WTC11 (cell line): ENCODE measurements around the gene CLCA2. TPM values are rescaled to one million over a fixed set of nuclear protein-coding genes. Genes with fewer than 3 reads are reported as not detected.

ENCODE experiments used
- ATAC-seq: fragments of 200-7000 bp; cut with Tn5 transposase; 2 replicates; pipeline ENCODE4 v1.10.0; 2021; ENCODE audit warnings: mild to moderate bottlenecking, moderate library complexity
- CTCF ChIA-PET: fragments of 300-600 bp; sonication (Branson Sonifier 250); formaldehyde crosslinking; loops from one replicate; lab custom pipeline; 2021; ENCODE audit warnings: antibody characterized with exemption; lab: Charles Lee
- POLR2A ChIA-PET: fragments of 350-600 bp; sonication (Branson Sonifier 250); formaldehyde crosslinking; loops from one replicate; lab custom pipeline; 2021; ENCODE audit warnings: antibody characterized with exemption; lab: Charles Lee
- DNase-seq: peaks from one replicate; pipeline ENCODE4 v3.0.0; 2021; ENCODE audit warnings: low spot score
- H3K27ac Mint-ChIP-seq: 2 replicates; pipeline ENCODE4 v1.8.0; 2021; ENCODE audit warnings: mixed read lengths
- H3K27me3 Mint-ChIP-seq: 2 replicates; pipeline ENCODE4 v1.8.0; 2021; ENCODE audit warnings: low read depth, mild to moderate bottlenecking, moderate library complexity, mixed read lengths
- H3K36me3 Mint-ChIP-seq: 2 replicates; pipeline ENCODE4 v1.8.0; 2021; ENCODE audit warnings: mixed read lengths
- H3K4me1 Mint-ChIP-seq: 2 replicates; pipeline ENCODE4 v1.8.0; 2022; ENCODE audit warnings: mixed read lengths
- H3K4me3 Mint-ChIP-seq: 2 replicates; pipeline ENCODE4 v1.8.0; 2021; ENCODE audit warnings: mild to moderate bottlenecking, moderate library complexity, mixed read lengths
- H3K9me3 Mint-ChIP-seq: 2 replicates; pipeline ENCODE4 v1.8.0; 2021; ENCODE audit warnings: mixed read lengths
- CREB1 ChIP-seq: sonication (generic); formaldehyde crosslinking; IDR thresholded peaks from 2 replicates; pipeline ENCODE4 v1.8.0; 2023; ENCODE audit warnings: mild to moderate bottlenecking, missing genetic modification reagents
- CREM ChIP-seq: sonication (generic); formaldehyde crosslinking; IDR thresholded peaks from 2 replicates; pipeline ENCODE4 v1.8.1; 2022; ENCODE audit warnings: mild to moderate bottlenecking, missing genetic modification reagents, moderate library complexity
- GRHL2 ChIP-seq: fragments of 250-450 bp; sonication (Bioruptor Pico); IDR thresholded peaks from 2 replicates; pipeline ENCODE4 v1.8.0; 2022; ENCODE audit warnings: mild to moderate bottlenecking, moderate library complexity; ENCODE audit not compliant: insufficient replicate concordance, severe bottlenecking
- HMGA2 ChIP-seq: fragments of 250-450 bp; sonication (Bioruptor Pico); IDR thresholded peaks from 2 replicates; pipeline ENCODE4 v1.4.0; 2021; ENCODE audit warnings: mild to moderate bottlenecking, moderate library complexity
- IRF2 ChIP-seq: sonication (generic); formaldehyde crosslinking; IDR thresholded peaks from 2 replicates; pipeline ENCODE4 v1.8.0; 2022; ENCODE audit warnings: low read depth, missing genetic modification reagents, borderline replicate concordance
- JUN ChIP-seq: sonication (generic); formaldehyde crosslinking; IDR thresholded peaks from 2 replicates; pipeline ENCODE4 v1.8.0; 2023; ENCODE audit warnings: mild to moderate bottlenecking, missing genetic modification reagents
- MYBL2 ChIP-seq: sonication (generic); formaldehyde crosslinking; IDR thresholded peaks from 2 replicates; pipeline ENCODE4 v1.8.1; 2023; ENCODE audit warnings: mild to moderate bottlenecking, moderate library complexity, missing genetic modification reagents
- RELA ChIP-seq: sonication (generic); formaldehyde crosslinking; IDR thresholded peaks from 2 replicates; pipeline ENCODE4 v1.8.1; 2022; ENCODE audit warnings: missing genetic modification reagents, mild to moderate bottlenecking, borderline replicate concordance
- RORB ChIP-seq: fragments of 250-450 bp; sonication (Bioruptor Pico); IDR thresholded peaks from 2 replicates; pipeline ENCODE4 v1.9.0; 2021; ENCODE audit warnings: mild to moderate bottlenecking
- SMAD3 ChIP-seq: sonication (generic); formaldehyde crosslinking; IDR thresholded peaks from 2 replicates; pipeline ENCODE4 v1.8.0; 2022; ENCODE audit warnings: missing genetic modification reagents, mild to moderate bottlenecking, borderline replicate concordance
- SOX15 ChIP-seq: fragments of 250-450 bp; sonication (Bioruptor Pico); IDR thresholded peaks from 2 replicates; pipeline ENCODE4 v1.9.0; 2021; ENCODE audit warnings: mild to moderate bottlenecking
- ZNF138 ChIP-seq: sonication (generic); formaldehyde crosslinking; conservative IDR thresholded peaks from 2 replicates; pipeline ENCODE4 v1.8.1; 2022; ENCODE audit warnings: mild to moderate bottlenecking, moderate library complexity, missing genetic modification reagents
- ZNF396 ChIP-seq: fragments of 250-450 bp; sonication (Bioruptor Pico); IDR thresholded peaks from 2 replicates; pipeline ENCODE4 v1.8.0; 2021; ENCODE audit warnings: mild to moderate bottlenecking, moderate library complexity, borderline replicate concordance
- ZNF671 ChIP-seq: fragments of 250-450 bp; sonication (Bioruptor Pico); IDR thresholded peaks from 2 replicates; pipeline ENCODE4 v1.8.0; 2021; ENCODE audit warnings: mild to moderate bottlenecking
- total RNA-seq: library from RNA; stranded (reverse); gene quantifications from 3 replicates; pipeline ENCODE4 v1.2.3, GENCODE V29; 2021
- TF ChIP-seq, protein P1 (sequence below): sonication (generic); formaldehyde crosslinking; IDR thresholded peaks from 2 replicates; pipeline ENCODE4 v1.8.0; 2022; ENCODE audit warnings: missing genetic modification reagents
- TF ChIP-seq, protein P2 (sequence below): sonication (generic); formaldehyde crosslinking; IDR thresholded peaks from 2 replicates; pipeline ENCODE4 v1.8.0; 2022; ENCODE audit warnings: mild to moderate bottlenecking, missing genetic modification reagents
- TF ChIP-seq, protein P3 (sequence below): fragments of 250-450 bp; sonication (Bioruptor Pico); IDR thresholded peaks from 2 replicates; pipeline ENCODE4 v2.1.2; 2022; ENCODE audit warnings: mild to moderate bottlenecking, moderate library complexity
- TF ChIP-seq, protein P4 (sequence below): sonication (generic); formaldehyde crosslinking; IDR thresholded peaks from 2 replicates; pipeline ENCODE4 v1.8.0; 2023; ENCODE audit warnings: missing genetic modification reagents
- TF ChIP-seq, protein P5 (sequence below): fragments of 250-450 bp; sonication (Bioruptor Pico); IDR thresholded peaks from 2 replicates; pipeline ENCODE4 v1.9.0; 2021; ENCODE audit warnings: mild to moderate bottlenecking
- TF ChIP-seq, protein P6 (sequence below): sonication (generic); formaldehyde crosslinking; IDR thresholded peaks from 2 replicates; pipeline ENCODE4 v1.8.0; 2022; ENCODE audit warnings: mild to moderate bottlenecking, missing genetic modification reagents
- TF ChIP-seq, protein P7 (sequence below): sonication (generic); formaldehyde crosslinking; IDR thresholded peaks from 2 replicates; pipeline ENCODE4 v1.8.1; 2023; ENCODE audit warnings: mild to moderate bottlenecking, missing genetic modification reagents

Gene CLCA2
- total RNA-seq, 1 experiment from 2014 or later: 0.07 TPM

DNA sequence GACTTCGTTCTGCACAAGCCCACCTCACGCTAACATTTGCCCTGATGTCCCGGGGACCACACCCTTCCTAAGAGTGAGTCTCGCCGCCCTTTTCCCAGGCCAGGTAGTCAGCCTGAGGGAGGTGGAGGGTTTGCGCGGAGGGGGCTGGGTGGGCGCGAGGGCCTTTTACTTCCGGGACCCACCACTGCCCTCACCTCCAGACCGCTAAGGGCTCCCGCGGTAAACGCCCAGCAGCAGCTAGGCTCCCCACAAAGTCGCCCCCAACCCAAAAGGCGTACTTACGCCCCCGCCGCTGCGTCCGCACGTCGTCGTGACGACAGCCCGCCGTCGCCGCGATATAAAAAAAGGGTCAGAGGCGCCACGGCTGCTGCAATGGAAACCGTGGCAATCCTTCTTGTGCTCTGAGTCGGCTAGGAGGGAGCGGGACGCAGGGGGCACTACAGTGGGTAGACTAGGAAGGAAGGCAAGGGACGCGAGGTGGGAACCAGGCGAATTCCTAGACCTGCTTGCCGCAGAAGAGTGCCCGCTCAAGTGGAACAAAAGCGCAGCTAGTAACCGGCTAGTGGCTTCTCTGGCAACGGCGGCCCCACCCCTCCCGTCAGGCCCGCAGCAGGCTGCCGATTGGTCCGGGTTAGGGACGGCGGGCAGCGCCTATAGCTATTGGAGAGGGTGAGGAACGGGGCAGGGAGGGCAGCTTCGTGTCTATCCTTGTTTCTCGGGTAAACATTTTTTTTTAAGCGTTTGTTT lies 28.0 kb upstream of the CLCA2 start, which contains the start of gene ODF2L (continued):
- TF ChIP-seq, protein P1, sequence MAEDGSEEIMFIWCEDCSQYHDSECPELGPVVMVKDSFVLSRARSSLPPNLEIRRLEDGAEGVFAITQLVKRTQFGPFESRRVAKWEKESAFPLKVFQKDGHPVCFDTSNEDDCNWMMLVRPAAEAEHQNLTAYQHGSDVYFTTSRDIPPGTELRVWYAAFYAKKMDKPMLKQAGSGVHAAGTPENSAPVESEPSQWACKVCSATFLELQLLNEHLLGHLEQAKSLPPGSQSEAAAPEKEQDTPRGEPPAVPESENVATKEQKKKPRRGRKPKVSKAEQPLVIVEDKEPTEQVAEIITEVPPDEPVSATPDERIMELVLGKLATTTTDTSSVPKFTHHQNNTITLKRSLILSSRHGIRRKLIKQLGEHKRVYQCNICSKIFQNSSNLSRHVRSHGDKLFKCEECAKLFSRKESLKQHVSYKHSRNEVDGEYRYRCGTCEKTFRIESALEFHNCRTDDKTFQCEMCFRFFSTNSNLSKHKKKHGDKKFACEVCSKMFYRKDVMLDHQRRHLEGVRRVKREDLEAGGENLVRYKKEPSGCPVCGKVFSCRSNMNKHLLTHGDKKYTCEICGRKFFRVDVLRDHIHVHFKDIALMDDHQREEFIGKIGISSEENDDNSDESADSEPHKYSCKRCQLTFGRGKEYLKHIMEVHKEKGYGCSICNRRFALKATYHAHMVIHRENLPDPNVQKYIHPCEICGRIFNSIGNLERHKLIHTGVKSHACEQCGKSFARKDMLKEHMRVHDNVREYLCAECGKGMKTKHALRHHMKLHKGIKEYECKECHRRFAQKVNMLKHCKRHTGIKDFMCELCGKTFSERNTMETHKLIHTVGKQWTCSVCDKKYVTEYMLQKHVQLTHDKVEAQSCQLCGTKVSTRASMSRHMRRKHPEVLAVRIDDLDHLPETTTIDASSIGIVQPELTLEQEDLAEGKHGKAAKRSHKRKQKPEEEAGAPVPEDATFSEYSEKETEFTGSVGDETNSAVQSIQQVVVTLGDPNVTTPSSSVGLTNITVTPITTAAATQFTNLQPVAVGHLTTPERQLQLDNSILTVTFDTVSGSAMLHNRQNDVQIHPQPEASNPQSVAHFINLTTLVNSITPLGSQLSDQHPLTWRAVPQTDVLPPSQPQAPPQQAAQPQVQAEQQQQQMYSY: no peak
- peak; percentile 62; the same call in 1 of the 2 replicates for TF ChIP-seq CREM (CRISPR knock-in tag)
- 0 out of 2 replicates have a peak, but pooled peaks have one; percentile 35 for TF ChIP-seq MYBL2 (CRISPR knock-in tag)
- no peak for TF ChIP-seq RORB (CRISPR knock-in tag)
- TF ChIP-seq ZNF671 (CRISPR knock-in tag): no peak
- TF ChIP-seq, protein P2, sequence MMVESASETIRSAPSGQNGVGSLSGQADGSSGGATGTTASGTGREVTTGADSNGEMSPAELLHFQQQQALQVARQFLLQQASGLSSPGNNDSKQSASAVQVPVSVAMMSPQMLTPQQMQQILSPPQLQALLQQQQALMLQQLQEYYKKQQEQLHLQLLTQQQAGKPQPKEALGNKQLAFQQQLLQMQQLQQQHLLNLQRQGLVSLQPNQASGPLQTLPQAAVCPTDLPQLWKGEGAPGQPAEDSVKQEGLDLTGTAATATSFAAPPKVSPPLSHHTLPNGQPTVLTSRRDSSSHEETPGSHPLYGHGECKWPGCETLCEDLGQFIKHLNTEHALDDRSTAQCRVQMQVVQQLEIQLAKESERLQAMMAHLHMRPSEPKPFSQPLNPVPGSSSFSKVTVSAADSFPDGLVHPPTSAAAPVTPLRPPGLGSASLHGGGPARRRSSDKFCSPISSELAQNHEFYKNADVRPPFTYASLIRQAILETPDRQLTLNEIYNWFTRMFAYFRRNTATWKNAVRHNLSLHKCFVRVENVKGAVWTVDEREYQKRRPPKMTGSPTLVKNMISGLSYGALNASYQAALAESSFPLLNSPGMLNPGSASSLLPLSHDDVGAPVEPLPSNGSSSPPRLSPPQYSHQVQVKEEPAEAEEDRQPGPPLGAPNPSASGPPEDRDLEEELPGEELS (CRISPR knock-in tag): peak; percentile 48; the same call in 1 of the 2 replicates
- TF ChIP-seq, protein P3, sequence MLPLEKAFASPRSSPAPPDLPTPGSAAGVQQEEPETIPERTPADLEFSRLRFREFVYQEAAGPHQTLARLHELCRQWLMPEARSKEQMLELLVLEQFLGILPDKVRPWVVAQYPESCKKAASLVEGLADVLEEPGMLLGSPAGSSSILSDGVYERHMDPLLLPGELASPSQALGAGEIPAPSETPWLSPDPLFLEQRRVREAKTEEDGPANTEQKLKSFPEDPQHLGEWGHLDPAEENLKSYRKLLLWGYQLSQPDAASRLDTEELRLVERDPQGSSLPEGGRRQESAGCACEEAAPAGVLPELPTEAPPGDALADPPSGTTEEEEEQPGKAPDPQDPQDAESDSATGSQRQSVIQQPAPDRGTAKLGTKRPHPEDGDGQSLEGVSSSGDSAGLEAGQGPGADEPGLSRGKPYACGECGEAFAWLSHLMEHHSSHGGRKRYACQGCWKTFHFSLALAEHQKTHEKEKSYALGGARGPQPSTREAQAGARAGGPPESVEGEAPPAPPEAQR (CRISPR knock-in tag): no peak
- no peak for TF ChIP-seq ZNF138 (CRISPR knock-in tag)
- TF ChIP-seq, protein P4, sequence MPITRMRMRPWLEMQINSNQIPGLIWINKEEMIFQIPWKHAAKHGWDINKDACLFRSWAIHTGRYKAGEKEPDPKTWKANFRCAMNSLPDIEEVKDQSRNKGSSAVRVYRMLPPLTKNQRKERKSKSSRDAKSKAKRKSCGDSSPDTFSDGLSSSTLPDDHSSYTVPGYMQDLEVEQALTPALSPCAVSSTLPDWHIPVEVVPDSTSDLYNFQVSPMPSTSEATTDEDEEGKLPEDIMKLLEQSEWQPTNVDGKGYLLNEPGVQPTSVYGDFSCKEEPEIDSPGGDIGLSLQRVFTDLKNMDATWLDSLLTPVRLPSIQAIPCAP (CRISPR knock-in tag): no peak
- TF ChIP-seq IRF2 (CRISPR knock-in tag): no peak
- 0 out of 2 replicates have a peak, but pooled peaks have one; percentile 25 for TF ChIP-seq CREB1 (CRISPR knock-in tag)
- TF ChIP-seq JUN (CRISPR knock-in tag): no peak
- no peak for TF ChIP-seq RELA (CRISPR knock-in tag)
- TF ChIP-seq HMGA2: no peak
- no peak for TF ChIP-seq SOX15 (CRISPR knock-in tag)
- no peak for TF ChIP-seq GRHL2

DNA sequence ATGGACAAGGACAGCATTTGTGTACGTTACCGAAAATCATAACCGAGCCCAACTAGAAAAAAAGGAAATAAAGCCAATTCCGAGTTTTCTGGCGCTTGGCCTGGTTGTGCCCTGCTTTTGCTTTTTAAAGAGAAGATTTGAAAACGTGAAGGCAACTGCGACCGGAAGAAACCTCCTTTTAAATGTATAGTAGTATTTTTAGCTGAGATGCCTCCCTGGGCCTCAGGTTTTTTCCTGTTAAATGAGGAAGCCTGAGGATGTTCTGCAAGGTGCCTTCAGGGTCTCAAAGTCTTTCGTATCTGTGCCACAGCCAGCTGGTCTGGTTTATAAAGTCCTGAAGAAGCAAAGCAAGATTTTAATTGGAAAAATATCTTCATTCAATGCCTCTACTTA lies 27.5 kb upstream of the CLCA2 start:
- ATAC-seq (peak; percentile 5; the same call in 1 of the 2 replicates), DNase-seq (no peak)
- H3K27ac Mint-ChIP-seq: peak overlapping the region; percentile 84
- H3K4me3 Mint-ChIP-seq: peak overlapping the region; percentile 81
- H3K36me3 Mint-ChIP-seq: no peaks in the 10 kb centered on the region
- H3K27me3 Mint-ChIP-seq: peaks cover 7% of the 10 kb centered on the region
- H3K9me3 Mint-ChIP-seq: no peaks in the 10 kb centered on the region
- H3K4me1 Mint-ChIP-seq: peaks cover 15% of the 10 kb centered on the region
- ChIA-PET CTCF (interaction anchor here (1.0 to 1.7 kb wide), 7 partner anchors 16 to 308 kb away, joined by 3 to 14 read pairs (median 4); partner anchors contain the start of gene SH3GLB1), POLR2A (interaction anchor here (0.6 to 1.0 kb wide), 3 partner anchors 34 to 1382 kb away, joined by 3 to 4 read pairs (median 3); no protein-coding TSS in a partner anchor)
- no peak for TF ChIP-seq MYBL2 (CRISPR knock-in tag)
- no peak for TF ChIP-seq SMAD3
- no peak for TF ChIP-seq ZNF396 (CRISPR knock-in tag)
- no peak for TF ChIP-seq JUN (CRISPR knock-in tag)
- TF ChIP-seq, protein P5, sequence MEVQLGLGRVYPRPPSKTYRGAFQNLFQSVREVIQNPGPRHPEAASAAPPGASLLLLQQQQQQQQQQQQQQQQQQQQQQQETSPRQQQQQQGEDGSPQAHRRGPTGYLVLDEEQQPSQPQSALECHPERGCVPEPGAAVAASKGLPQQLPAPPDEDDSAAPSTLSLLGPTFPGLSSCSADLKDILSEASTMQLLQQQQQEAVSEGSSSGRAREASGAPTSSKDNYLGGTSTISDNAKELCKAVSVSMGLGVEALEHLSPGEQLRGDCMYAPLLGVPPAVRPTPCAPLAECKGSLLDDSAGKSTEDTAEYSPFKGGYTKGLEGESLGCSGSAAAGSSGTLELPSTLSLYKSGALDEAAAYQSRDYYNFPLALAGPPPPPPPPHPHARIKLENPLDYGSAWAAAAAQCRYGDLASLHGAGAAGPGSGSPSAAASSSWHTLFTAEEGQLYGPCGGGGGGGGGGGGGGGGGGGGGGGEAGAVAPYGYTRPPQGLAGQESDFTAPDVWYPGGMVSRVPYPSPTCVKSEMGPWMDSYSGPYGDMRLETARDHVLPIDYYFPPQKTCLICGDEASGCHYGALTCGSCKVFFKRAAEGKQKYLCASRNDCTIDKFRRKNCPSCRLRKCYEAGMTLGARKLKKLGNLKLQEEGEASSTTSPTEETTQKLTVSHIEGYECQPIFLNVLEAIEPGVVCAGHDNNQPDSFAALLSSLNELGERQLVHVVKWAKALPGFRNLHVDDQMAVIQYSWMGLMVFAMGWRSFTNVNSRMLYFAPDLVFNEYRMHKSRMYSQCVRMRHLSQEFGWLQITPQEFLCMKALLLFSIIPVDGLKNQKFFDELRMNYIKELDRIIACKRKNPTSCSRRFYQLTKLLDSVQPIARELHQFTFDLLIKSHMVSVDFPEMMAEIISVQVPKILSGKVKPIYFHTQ (CRISPR knock-in tag): no peak
- TF ChIP-seq, protein P6, sequence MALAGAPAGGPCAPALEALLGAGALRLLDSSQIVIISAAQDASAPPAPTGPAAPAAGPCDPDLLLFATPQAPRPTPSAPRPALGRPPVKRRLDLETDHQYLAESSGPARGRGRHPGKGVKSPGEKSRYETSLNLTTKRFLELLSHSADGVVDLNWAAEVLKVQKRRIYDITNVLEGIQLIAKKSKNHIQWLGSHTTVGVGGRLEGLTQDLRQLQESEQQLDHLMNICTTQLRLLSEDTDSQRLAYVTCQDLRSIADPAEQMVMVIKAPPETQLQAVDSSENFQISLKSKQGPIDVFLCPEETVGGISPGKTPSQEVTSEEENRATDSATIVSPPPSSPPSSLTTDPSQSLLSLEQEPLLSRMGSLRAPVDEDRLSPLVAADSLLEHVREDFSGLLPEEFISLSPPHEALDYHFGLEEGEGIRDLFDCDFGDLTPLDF: no peak
- TF ChIP-seq, protein P7, sequence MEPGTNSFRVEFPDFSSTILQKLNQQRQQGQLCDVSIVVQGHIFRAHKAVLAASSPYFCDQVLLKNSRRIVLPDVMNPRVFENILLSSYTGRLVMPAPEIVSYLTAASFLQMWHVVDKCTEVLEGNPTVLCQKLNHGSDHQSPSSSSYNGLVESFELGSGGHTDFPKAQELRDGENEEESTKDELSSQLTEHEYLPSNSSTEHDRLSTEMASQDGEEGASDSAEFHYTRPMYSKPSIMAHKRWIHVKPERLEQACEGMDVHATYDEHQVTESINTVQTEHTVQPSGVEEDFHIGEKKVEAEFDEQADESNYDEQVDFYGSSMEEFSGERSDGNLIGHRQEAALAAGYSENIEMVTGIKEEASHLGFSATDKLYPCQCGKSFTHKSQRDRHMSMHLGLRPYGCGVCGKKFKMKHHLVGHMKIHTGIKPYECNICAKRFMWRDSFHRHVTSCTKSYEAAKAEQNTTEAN (CRISPR knock-in tag): no peak
